Heart left ventricle (tissue), 16 donors: ENCODE measurements around the gene PBX3. TPM values are rescaled to one million over a fixed set of nuclear protein-coding genes. Genes with fewer than 3 reads are reported as not detected.

Experiments used
- ATAC-seq, 4 donors: fragments of 200-7000 bp; cut with Tn5 transposase; one replicate each; pipeline ENCODE4 v1.9.1; 2020 to 2022; ENCODE audit warnings: moderate library complexity in 4 of 4, mild to moderate bottlenecking in 3 of 4, moderate number of reproducible peaks in 1 of 4
- DNase-seq, 5 donors: peaks; one replicate each; pipeline ENCODE4 v3.0.0-alpha.2; 2020
- H3K27ac ChIP-seq, 12 donors: fragments of 200-600 bp; sonication (generic) in 4 of 12; one replicate each; pipeline versions ENCODE4 v1.5.0 to v1.8.0; 2016 to 2022; ENCODE audit warnings: mild to moderate bottlenecking in 2 of 12
- H3K27me3 ChIP-seq, 9 donors: fragments of 200-600 bp; sonication (generic) in 2 of 9; one replicate each; pipeline versions ENCODE4 v1.5.1 to v1.8.0; 2016 to 2022; ENCODE audit warnings: mild to moderate bottlenecking in 3 of 9
- H3K36me3 ChIP-seq, 9 donors: fragments of 200-600 bp; sonication (generic) in 2 of 9; one replicate each; pipeline versions ENCODE4 v1.5.0 to v1.8.0; 2018 to 2022; ENCODE audit warnings: mild to moderate bottlenecking in 2 of 9
- H3K4me1 ChIP-seq, 12 donors: fragments of 200-600 bp; sonication (generic) in 4 of 12; one replicate each; pipeline versions ENCODE4 v1.5.0 to v1.8.0; 2016 to 2022; ENCODE audit warnings: mild to moderate bottlenecking in 3 of 12
- H3K4me3 ChIP-seq, 12 donors: fragments of 200-600 bp; sonication (generic) in 4 of 12; one replicate each; pipeline versions ENCODE4 v1.5.0 to v1.8.0; 2017 to 2022; ENCODE audit warnings: mild to moderate bottlenecking in 9 of 12, moderate library complexity in 4 of 12
- H3K9me3 ChIP-seq, 12 donors: fragments of 200-600 bp; sonication (generic) in 4 of 12; one replicate each; pipeline versions ENCODE4 v1.5.0 to v1.8.0; 2016 to 2022; ENCODE audit warnings: mild to moderate bottlenecking in 1 of 12
- POLR2A ChIP-seq, 2 donors: fragments of 450-650 bp; IDR thresholded peaks; one replicate each; pipeline ENCODE4 v1.6.1; 2017; ENCODE audit warnings: antibody characterized with exemption in 2 of 2, mild to moderate bottlenecking in 2 of 2, moderate library complexity in 2 of 2
- WGBS, 4 donors: extraction: QIAGEN DNeasy Blood & Tissue Kit in 2 of 4; methylation state at CpG; one replicate each; pipeline versions ENCODE4 v1.1.5 to v1.1.7; 2013 to 2018; 5-methylcytosine and 5-hydroxymethylcytosine counted together
- intact Hi-C, 10 donors: fragments of 100-400 bp; cut with DNase I; formaldehyde crosslinking; loops; one replicate each; pipeline versions ENCODE4 v1.11.1 to v1.14.2; 2022
- polyA plus RNA-seq, 2 donors: library from polyadenylated mRNA; stranded (reverse); fragments of 200-250 nt; gene quantifications; one replicate each; pipeline ENCODE4 v1.2.3, GENCODE V29; 2013
- total RNA-seq, 9 donors: library from RNA; depleted of rRNA in 2 of 9; stranded (reverse); fragments of >200 nt in 2 of 9; fragmentation: NEBNext Ultra II Directional in 3 of 9; extraction: Animal tissue kit (Norgen Biotek cat#: 25700) in 3 of 9; gene quantifications; one replicate each; pipeline versions ENCODE4 v1.1.0 to v1.2.4, GENCODE V29; 2016 to 2023
- TF ChIP-seq, protein P1 (sequence below), 12 donors: fragments of 200-600 bp; sonication (generic) in 4 of 12; IDR thresholded peaks; one replicate each; pipeline versions ENCODE4 v1.5.0 to v1.8.0; 2018 to 2022; ENCODE audit warnings: antibody characterized with exemption in 12 of 12, mild to moderate bottlenecking in 5 of 12
- donor health status: ischemic (EF 13 %, LVEDD 7.1; RV severe dilation, severe dysfunction).
- donor health status: healthy with polysubstance abuse.
- donor health status: DM: no; HTN: yes; CAD: no.
- donor health status: DM: no; HTN: no; CAD: no.
- donor health status: ischemic (EF 25% LVEDD 6.9; RV normal size, moderate dysfunction).
- donor health status: ischemic (EF 25% LVEDD 5.7; RV mildly dilated, moderate dysfunction).
- donor health status: healthy.
- donor health status: DM: yes; HTN: yes; CAD: no.
- donor health status: ischemic (EF 35%, LVEDD 5.7; RV mildly dilated, moderate dysfunction).
- donor health status: nonischemic (EF 11% LVEDD 7.7; RV severe dilation, severe dysfunction).
- donor health status: DM: yes; HTN: yes; CAD: no.
- donor health status: PGD.
- donor health status: ischemic (EF 29% LVEDD 5.4; RV normal size, mild dysfunction).
- donor health status: nonischemic (EF 23%, LVEDD 6.1; RV moderate dilation, normal function).

PBX3 gene
- total and polyA plus RNA-seq, 11 donors = 14.8 to 76.1 (median 53.4) TPM

DNA sequence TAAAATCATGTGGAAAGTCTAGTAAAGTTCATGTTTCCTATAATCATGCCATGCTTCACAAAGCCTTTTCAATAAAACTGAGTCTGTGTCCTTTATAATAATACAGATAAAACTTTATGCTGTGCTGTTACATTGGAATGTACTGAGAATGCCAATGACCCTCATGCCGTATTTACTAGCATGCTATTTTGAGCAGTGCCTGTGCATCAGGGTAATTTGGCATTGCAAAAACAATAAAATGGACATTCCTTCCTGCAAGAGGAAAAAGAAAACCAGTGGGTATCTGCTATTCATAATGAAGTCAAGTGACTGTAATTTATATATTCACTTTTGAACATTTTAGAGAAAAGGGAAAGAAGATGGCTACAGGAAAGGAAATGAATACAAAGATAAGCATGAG, 159.0 kb downstream of the PBX3 start:
- no peak for ATAC-seq
- TF ChIP-seq, protein P1, sequence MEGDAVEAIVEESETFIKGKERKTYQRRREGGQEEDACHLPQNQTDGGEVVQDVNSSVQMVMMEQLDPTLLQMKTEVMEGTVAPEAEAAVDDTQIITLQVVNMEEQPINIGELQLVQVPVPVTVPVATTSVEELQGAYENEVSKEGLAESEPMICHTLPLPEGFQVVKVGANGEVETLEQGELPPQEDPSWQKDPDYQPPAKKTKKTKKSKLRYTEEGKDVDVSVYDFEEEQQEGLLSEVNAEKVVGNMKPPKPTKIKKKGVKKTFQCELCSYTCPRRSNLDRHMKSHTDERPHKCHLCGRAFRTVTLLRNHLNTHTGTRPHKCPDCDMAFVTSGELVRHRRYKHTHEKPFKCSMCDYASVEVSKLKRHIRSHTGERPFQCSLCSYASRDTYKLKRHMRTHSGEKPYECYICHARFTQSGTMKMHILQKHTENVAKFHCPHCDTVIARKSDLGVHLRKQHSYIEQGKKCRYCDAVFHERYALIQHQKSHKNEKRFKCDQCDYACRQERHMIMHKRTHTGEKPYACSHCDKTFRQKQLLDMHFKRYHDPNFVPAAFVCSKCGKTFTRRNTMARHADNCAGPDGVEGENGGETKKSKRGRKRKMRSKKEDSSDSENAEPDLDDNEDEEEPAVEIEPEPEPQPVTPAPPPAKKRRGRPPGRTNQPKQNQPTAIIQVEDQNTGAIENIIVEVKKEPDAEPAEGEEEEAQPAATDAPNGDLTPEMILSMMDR (IDR thresholded peaks at IDR 0.05) = no peak
- TF ChIP-seq POLR2A (IDR thresholded peaks at IDR 0.05) = no peak

DNA sequence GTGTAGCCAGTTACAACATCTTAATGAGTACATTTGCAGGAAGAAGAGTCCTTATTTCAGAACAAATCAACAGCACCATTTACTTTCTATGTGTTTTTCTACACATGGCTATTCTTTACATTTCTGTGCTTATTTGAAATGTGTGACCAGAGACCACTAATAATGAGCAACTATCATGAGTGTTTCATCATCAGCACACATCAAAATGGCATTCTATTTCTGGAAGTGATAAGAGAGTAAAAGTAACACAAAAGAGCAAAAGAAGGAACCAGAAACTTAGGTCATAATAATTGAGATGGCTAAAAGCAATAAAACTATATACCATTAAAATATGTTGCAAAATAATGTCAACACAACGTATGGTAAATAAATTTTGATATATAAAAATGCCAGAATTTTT, 159.7 kb downstream of the PBX3 start:
- TF ChIP-seq POLR2A (IDR thresholded peaks at IDR 0.05) = no peak
- TF ChIP-seq, protein P1 (IDR thresholded peaks at IDR 0.05) = no peak
- H3K9me3 ChIP-seq = no peaks in the 10 kb centered on the region
- no peaks in the 10 kb centered on the region for H3K36me3 ChIP-seq
- H3K4me1 ChIP-seq = peaks cover 0 to 42% (median 8%) of the 10 kb centered on the region in 12 donors
- H3K4me3 ChIP-seq = no peak overlapping the region
- WGBS, 4 donors = 90 to 97% (median 93%) methylated on average over 1 of the region's 1 CpG
- no peak for DNase-seq
- H3K27me3 ChIP-seq = no peaks in the 10 kb centered on the region
- intact Hi-C loops = loop anchor here in 1 of 10 donors (5.0 kb wide), 1 partner anchor 160 kb away; the partner anchor contains the start of gene PBX3
- no peak for ATAC-seq
- H3K27ac ChIP-seq = no peak overlapping the region

More for the DNA sequence above, 159.0 kb downstream of the PBX3 start:
- Histone ChIP-seq H3K36me3 (no peaks in the 10 kb centered on the region), H3K27me3 (no peaks in the 10 kb centered on the region), H3K9me3 (no peaks in the 10 kb centered on the region), H3K4me3 (no peak overlapping the region), H3K4me1 (peaks cover 0 to 42% (median 8%) of the 10 kb centered on the region in 12 donors), H3K27ac (no peak overlapping the region)
- no peak for DNase-seq
- WGBS, 4 donors = 25 to 38% (median 33%) methylated on average over 1 of the region's 1 CpG
- intact Hi-C loops = loop anchor here in 1 of 10 donors (5.0 kb wide), 1 partner anchor 159 kb away; the partner anchor contains the start of gene PBX3

GRCh38 chr9:125908136-125908535, 161.0 kb downstream of the PBX3 start:
- H3K36me3 ChIP-seq = no peaks in the 10 kb centered on the region
- no peak for DNase-seq
- H3K27ac ChIP-seq = no peak overlapping the region
- H3K9me3 ChIP-seq = no peaks in the 10 kb centered on the region
- no peak overlapping the region for H3K4me3 ChIP-seq
- peak in 1 of 4 donors; percentile 37 for ATAC-seq
- WGBS, 4 donors = 72 to 86% (median 82%) methylated on average over 4 of the region's 4 CpGs
- H3K4me1 ChIP-seq = peaks cover 0 to 42% (median 7%) of the 10 kb centered on the region in 12 donors
- no peaks in the 10 kb centered on the region for H3K27me3 ChIP-seq
- intact Hi-C loops = loop anchor here in 1 of 10 donors (5.0 kb wide), 1 partner anchor 161 kb away; the partner anchor contains the start of gene PBX3
- TF ChIP-seq POLR2A (IDR thresholded peaks at IDR 0.05) = no peak
- TF ChIP-seq, protein P1 (IDR thresholded peaks at IDR 0.05) = no peak

DNA sequence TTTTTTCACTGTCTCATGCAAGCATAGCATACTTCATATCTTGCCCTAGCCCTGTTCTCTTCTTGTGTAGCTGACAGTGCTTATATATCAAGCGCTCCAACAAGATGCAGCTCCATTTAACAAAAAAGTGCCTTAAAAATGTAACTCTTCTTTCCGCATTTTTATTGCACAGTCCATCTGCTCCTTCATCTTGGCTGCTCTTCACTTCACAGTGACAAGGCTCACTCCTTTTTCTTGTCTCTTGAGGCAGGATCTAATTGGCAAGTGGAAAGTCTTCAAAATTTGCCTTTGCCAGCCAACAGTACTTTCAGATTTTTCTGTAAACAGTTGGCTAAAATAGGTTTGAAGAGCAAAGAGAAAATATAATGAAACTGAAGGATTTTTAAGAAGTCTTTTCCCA, 161.8 kb downstream of the PBX3 start:
- 93 to 98% (median 96%) methylated on average over 2 of the region's 2 CpGs for WGBS, 4 donors

More for the DNA sequence above, 161.8 kb downstream of the PBX3 start:
- no peaks in the 10 kb centered on the region for H3K27me3 ChIP-seq
- H3K9me3 ChIP-seq = no peaks in the 10 kb centered on the region
- H3K4me3 ChIP-seq = no peak overlapping the region
- ATAC-seq (no peak), DNase-seq (no peak)
- TF ChIP-seq, protein P1 (IDR thresholded peaks at IDR 0.05) = no peak
- no peak for TF ChIP-seq POLR2A (IDR thresholded peaks at IDR 0.05)
- intact Hi-C loops = loop anchor here in 1 of 10 donors (5.0 kb wide), 1 partner anchor 162 kb away; the partner anchor contains the start of gene PBX3
- no peak overlapping the region for H3K27ac ChIP-seq
- H3K4me1 ChIP-seq = peaks cover 0 to 42% (median 7%) of the 10 kb centered on the region in 12 donors
- no peaks in the 10 kb centered on the region for H3K36me3 ChIP-seq
